ENCODE data around the gene SVIL.
A peak's percentile ranks its signal among the peaks of the same experiment; 100 is the strongest.

The SVIL gene

DNA sequence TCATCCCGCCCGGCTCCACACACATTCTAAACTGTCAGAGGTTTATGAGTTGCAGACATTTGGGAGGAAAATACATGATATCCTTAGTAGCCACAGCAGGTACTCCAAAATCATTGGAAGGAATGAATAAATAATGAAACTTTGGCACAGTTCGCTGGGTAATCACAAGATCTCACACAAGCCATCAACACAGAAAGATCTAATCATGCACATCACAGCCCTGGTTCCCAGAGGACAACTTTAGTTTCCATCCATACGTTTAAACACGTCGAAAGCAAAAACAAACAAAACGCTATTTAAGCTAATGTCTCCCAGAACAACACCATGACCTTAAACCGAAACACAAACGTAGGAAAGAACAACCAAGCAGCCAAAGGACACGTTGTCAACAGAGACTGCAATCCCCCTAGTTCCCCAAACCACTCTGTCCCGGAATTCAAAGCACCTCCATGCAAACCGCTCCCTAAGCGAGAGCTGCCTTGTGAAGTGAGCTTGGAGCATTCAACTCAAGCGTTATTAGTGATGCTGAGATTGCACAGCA, 12.3 kb downstream of the SVIL start:
- no peak for DNase-seq
- TF ChIP-seq, protein P1, sequence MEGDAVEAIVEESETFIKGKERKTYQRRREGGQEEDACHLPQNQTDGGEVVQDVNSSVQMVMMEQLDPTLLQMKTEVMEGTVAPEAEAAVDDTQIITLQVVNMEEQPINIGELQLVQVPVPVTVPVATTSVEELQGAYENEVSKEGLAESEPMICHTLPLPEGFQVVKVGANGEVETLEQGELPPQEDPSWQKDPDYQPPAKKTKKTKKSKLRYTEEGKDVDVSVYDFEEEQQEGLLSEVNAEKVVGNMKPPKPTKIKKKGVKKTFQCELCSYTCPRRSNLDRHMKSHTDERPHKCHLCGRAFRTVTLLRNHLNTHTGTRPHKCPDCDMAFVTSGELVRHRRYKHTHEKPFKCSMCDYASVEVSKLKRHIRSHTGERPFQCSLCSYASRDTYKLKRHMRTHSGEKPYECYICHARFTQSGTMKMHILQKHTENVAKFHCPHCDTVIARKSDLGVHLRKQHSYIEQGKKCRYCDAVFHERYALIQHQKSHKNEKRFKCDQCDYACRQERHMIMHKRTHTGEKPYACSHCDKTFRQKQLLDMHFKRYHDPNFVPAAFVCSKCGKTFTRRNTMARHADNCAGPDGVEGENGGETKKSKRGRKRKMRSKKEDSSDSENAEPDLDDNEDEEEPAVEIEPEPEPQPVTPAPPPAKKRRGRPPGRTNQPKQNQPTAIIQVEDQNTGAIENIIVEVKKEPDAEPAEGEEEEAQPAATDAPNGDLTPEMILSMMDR (IDR thresholded peaks at IDR 0.05), result no peak
- peaks cover 4% of the 10 kb centered on the region for H3K27me3 Mint-ChIP-seq (ENCODE audit: low read depth, poor library complexity)
- peak overlapping the region; percentile 16 for H3K27ac Mint-ChIP-seq
- no peak overlapping the region for H3K4me3 Mint-ChIP-seq
- peaks cover 63% of the 10 kb centered on the region for H3K4me1 Mint-ChIP-seq
- H3K36me3 Mint-ChIP-seq (ENCODE audit: low read depth), result peaks cover 20% of the 10 kb centered on the region
- H3K9me3 Mint-ChIP-seq, result peaks cover 3% of the 10 kb centered on the region

DNA sequence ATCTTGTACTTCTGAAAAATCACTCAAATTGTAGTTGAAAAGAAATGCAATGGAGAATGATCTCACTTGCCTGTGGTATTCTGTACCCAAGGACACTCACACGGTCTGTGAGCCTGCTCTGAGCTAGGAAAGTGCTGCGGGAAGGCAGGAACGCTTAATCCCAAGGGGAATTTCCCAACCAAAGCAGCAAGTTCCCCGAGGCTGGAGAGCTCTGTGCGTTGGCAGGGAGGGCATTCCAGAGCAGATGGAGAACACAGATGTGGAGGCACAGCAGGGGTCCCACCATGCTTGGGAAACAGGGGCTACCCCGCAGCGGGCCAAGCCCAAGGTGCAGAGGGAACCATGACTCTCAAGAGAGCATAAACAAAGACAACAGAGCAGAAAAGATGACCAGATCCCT, 13.6 kb downstream of the SVIL start:
- peak overlapping the region; percentile 75 for H3K27ac Mint-ChIP-seq
- H3K4me1 Mint-ChIP-seq, result peaks cover 67% of the 10 kb centered on the region
- peak overlapping the region; percentile 58 for H3K4me3 Mint-ChIP-seq
- H3K9me3 Mint-ChIP-seq, result peaks cover 7% of the 10 kb centered on the region
- peaks cover 24% of the 10 kb centered on the region for H3K36me3 Mint-ChIP-seq (ENCODE audit: low read depth)
- TF ChIP-seq, protein P1 (IDR thresholded peaks at IDR 0.05), result no peak
- DNase-seq, result peak; percentile 11
- H3K27me3 Mint-ChIP-seq (ENCODE audit: low read depth, poor library complexity), result peaks cover 4% of the 10 kb centered on the region

DNA sequence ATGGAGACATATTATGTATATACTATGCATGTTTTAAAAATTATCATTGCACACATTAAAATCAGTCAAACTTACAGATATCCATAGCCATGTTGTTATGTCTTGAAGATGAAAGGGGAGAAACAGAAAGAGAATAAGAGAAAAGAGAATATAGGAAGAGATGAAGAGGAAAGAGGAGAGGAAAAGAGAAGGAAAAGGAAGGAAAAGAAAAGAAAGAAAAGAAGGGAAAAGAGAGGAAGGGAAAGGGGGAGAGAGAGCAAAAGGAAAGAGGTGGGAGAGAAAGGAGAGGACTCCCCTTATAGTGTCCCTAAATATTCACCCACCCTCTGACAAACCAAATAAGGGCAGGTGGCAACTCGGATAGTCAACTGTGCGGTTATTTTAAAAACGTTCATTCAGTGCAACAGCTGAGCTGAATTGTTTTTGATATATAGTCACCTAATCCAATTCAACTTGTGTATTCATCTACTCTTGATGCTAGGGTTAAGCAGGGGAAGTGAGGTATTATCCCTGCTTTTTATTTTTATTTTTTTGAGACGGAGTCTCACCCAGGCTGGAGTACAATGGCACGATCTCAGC, 14.6 kb downstream of the SVIL start:
- peaks cover 7% of the 10 kb centered on the region for H3K9me3 Mint-ChIP-seq
- DNase-seq, result no peak
- H3K4me1 Mint-ChIP-seq, result peaks cover 67% of the 10 kb centered on the region
- no peak overlapping the region for H3K27ac Mint-ChIP-seq
- H3K27me3 Mint-ChIP-seq (ENCODE audit: low read depth, poor library complexity), result peaks cover 4% of the 10 kb centered on the region
- peaks cover 17% of the 10 kb centered on the region for H3K36me3 Mint-ChIP-seq (ENCODE audit: low read depth)
- TF ChIP-seq, protein P1 (IDR thresholded peaks at IDR 0.05), result no peak
- no peak overlapping the region for H3K4me3 Mint-ChIP-seq

DNA sequence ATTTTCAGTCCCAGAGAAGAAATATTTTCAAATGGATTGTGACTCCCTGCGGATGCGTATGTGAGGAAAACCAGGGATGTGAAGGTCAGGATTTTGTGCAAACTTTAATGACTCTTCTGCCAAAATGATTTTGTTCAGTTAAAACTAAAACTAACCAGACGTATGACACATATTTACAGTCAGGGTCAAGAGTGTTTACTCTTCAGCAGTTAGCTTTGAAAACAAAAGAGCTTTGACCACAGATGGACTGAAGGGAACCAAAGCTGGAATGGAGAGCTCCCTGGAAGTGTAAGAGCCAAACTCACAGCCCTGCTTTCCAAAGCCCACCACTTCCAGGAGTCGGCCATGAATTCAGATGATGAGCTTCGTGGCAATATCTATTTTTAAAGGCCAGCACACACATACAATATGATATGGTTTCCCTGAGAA, 15.5 kb downstream of the SVIL start:
- peaks cover 4% of the 10 kb centered on the region for H3K27me3 Mint-ChIP-seq (ENCODE audit: low read depth, poor library complexity)
- H3K4me1 Mint-ChIP-seq, result peaks cover 60% of the 10 kb centered on the region
- peak overlapping the region; percentile 97 for H3K27ac Mint-ChIP-seq
- TF ChIP-seq, protein P1 (IDR thresholded peaks at IDR 0.05), result no peak
- peaks cover 11% of the 10 kb centered on the region for H3K9me3 Mint-ChIP-seq
- peaks cover 8% of the 10 kb centered on the region for H3K36me3 Mint-ChIP-seq (ENCODE audit: low read depth)
- H3K4me3 Mint-ChIP-seq, result peak overlapping the region; percentile 67
- DNase-seq, result no peak

DNA sequence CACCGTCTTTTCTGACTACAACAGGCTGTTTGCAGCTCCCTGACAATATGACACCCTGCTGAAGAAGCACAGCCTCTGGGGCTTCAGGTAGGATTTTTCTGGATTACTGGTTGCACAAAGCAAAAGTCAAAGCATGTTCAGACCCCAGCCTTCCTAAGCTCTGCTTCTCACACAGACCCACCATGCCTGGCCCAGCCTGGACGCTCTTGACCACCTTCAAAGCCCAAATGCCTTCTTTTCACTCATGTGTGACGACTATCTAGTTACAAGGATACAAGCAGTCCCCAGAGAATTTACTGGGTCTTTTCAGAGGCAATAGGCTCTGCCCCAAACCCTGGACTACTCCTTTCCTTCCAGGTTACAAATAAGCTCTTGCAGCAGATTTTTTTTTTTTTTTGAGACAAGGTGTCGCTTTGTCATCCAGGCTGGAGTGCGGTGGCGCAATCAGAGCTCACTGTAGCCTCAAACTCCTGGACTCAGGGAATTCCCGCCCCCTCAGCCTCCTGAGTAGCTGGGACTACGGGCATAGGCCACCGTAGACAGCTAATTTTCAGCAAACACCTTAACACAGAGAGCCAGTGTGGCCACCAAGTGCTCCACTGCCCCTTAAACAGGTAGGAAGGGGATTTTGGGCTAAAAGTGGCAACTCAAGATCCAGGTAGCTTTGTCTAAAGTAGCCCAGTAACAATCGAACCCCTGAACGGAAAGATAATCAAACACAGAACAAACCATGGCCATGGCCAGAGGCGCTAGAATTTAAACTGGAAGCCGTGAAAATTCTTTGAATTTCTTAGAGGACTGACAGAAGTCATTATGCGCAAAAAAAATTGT, 16.2 kb downstream of the SVIL start:
- Mint-ChIP-seq H3K4me3 (peak overlapping the region; percentile 67), H3K4me1 (peaks cover 60% of the 10 kb centered on the region), H3K27ac (peak overlapping the region; percentile 97), H3K36me3 (ENCODE audit: low read depth) (peaks cover 8% of the 10 kb centered on the region), H3K27me3 (ENCODE audit: low read depth, poor library complexity) (peaks cover 4% of the 10 kb centered on the region), H3K9me3 (peaks cover 12% of the 10 kb centered on the region)
- TF ChIP-seq, protein P1 (IDR thresholded peaks at IDR 0.05), result no peak
- DNase-seq, result peak; percentile 64

Data from nephron progenitor cell (in vitro differentiated cells).